K562 treated with DMSO at 1 percent for 12 hours (cell line): ENCODE results near the gene RAB27B. TPM values are rescaled to one million over a fixed set of nuclear protein-coding genes. Genes with fewer than 3 reads are reported as not detected.

Experiments used
- total RNA-seq: library from RNA; unstranded; fragments of 300-600 nt; gene quantifications from 2 replicates; pipeline ENCODE4 v1.2.3, GENCODE V29; 2022; ENCODE audit not compliant: insufficient read depth

The RAB27B gene
- total RNA-seq, result 0.39 and 2.1 TPM in 2 replicates

GRCh38 chr18:54828281-54828881 lies at the start of gene RAB27B:
TSS of gene RAB27B (plus strand) at chr18:54828477. CDS start at chr18:54877586, 49,109 bp downstream.

Other genes with a start within 250 kb of the RAB27B start
- not detected in 2 replicates for gene DYNAP, start 237.2 kb upstream of the RAB27B start, total RNA-seq
- 1.0 TPM in 1 of 2 replicates, not detected in the other for gene CCDC68, start 131.0 kb downstream of the RAB27B start, total RNA-seq